Neural cell (in vitro differentiated cells): ENCODE results near the gene TSGA10IP.

ENCODE experiments used
- CTCF ChIP-seq: fragments of 450-650 bp; IDR thresholded peaks from 2 replicates; pipeline ENCODE4 v1.5.1; 2014; ENCODE audit warnings: antibody characterized with exemption, mild to moderate bottlenecking, moderate library complexity; ENCODE audit not compliant: poor library complexity, severe bottlenecking
- EZH2 ChIP-seq: fragments of 200-600, 300-800 bp; shearing (Covaris generic), sonication (generic); IDR thresholded peaks from 2 replicates; pipeline ENCODE4 v1.6.1; 2014; ENCODE audit warnings: antibody characterized with exemption, low read length, borderline replicate concordance, mild to moderate bottlenecking; ENCODE audit not compliant: insufficient read depth, poor library complexity, severe bottlenecking
- MXI1 ChIP-seq: fragments of 450-650 bp; conservative IDR thresholded peaks from 2 replicates; pipeline ENCODE4 v1.6.1; 2014; ENCODE audit warnings: antibody characterized with exemption, mild to moderate bottlenecking; ENCODE audit not compliant: poor library complexity, severe bottlenecking
- POLR2AphosphoS5 ChIP-seq: IDR thresholded peaks from 2 replicates; pipeline ENCODE4 v1.6.1; 2012
- RAD21 ChIP-seq: fragments of 450-650 bp; conservative IDR thresholded peaks from 2 replicates; pipeline ENCODE4 v1.6.1; 2014; ENCODE audit warnings: antibody characterized with exemption, mild to moderate bottlenecking, moderate library complexity
- SMC3 ChIP-seq: fragments of 450-650 bp; conservative IDR thresholded peaks from 2 replicates; pipeline ENCODE4 v1.6.1; 2014; ENCODE audit warnings: antibody characterized with exemption, mild to moderate bottlenecking, moderate library complexity; ENCODE audit not compliant: poor library complexity
- TAF1 ChIP-seq: IDR thresholded peaks from 2 replicates; pipeline ENCODE4 v1.6.1; 2012; ENCODE audit warnings: low read depth

- TF ChIP-seq CTCF, result no peak
- no peak for TF ChIP-seq EZH2
- no peak for TF ChIP-seq POLR2AphosphoS5
- no peak for TF ChIP-seq MXI1
- TF ChIP-seq SMC3, result no peak
- TF ChIP-seq RAD21, result no peak
- TF ChIP-seq TAF1, result no peak
These were observed 29.4 kb upstream of the TSGA10IP start for GRCh38 chr11:65915821-65916251.
